HG02852 (cell line): Measurements from ENCODE around the gene NFATC2.
"Not testable (repeated sequence)": the region's sequence is repeated elsewhere in the genome, so short reads cannot be mapped to it uniquely, and the experiment has no call there.

Experiments
- ATAC-seq: cut with Tn5 transposase; IDR thresholded peaks from one replicate; pipeline ENCODE4 v1.9.1; 2021; ENCODE audit warnings: mild to moderate bottlenecking, moderate library complexity; ENCODE audit not compliant: unreplicated experiment

NFATC2 gene

DNA sequence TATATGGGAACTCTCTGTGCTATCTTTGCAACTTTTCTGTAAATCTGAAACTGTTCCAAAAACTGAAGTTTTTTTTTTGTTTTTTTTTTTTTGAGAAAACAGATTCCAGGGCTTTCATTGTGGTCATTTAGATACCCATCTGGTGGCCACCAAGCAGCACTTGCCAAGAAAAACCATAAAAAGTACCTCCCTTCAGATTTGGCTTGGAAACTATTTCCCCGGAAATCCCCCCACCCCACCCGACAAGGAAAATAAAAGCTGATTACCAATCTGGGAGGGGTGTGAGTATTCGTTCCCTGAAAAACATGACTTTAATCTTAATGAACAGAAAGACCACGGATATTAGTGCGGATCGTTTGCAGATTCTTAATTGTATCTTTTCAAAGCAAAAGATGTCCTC lies 1.9 kb downstream of the NFATC2 start:
- ATAC-seq, result no peak

DNA sequence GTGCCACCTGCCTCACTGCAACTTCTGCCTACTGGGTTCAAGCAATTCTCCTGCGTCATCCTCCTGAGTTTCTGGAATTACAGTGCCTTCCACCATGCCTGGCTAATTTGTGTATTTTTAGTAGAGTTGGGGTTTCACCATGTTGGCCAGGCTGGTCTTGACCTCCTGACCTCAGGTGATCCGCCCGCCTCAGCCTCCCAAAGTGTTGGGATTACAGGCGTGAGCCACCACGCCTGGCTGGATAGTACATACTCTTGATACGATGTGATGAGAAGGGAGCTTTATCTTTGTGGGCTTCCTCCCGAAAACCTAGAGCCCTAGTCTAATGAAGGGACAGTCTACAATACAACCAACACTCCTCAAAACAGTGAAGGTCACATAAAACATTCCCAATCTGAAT lies 2.4 kb downstream of the NFATC2 start:
- not testable (repeated sequence) for ATAC-seq

DNA sequence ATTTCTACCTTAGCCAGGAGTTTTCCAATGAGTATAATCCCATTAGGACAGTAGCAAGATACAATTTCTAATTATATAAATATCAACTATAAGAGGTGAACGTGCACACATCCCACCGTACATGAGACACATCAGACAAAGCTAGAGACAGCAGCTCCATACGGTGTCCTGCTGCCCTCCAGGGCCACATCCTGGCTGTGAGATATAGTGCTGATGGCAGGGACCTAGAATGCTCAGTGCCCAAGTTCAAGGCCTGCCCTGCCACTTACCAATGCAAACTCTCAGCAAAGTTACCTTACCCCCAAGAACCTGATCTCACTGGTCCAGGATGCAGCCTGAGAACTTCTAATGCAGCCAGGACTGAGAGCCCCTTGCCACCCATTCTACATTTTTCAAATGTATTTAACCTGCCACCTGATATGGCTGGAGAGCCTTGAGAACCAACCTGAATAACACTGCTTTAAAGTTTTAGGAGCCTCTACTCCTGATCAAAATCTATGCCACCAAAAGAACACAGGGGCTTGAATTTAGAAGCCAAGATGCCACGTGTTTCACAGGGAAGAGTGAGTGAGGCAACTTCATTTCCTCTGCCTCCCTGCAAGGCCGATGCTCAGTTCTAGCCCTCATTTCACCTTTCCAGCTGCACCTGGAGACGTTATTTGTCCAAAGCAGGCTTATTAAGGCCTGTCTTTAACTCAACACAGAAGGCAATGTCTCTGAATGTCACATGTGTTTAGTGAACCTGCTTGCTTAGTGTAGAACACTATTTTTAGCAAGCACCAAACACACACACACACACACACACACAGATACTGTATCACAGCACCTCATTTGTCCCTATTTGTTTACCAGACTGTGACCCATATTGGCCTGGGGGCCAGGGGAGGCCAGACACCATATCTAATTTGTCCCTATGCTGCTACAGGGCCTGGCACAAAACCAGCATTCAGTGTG lies 6.1 kb downstream of the NFATC2 start:
- no peak for ATAC-seq

DNA sequence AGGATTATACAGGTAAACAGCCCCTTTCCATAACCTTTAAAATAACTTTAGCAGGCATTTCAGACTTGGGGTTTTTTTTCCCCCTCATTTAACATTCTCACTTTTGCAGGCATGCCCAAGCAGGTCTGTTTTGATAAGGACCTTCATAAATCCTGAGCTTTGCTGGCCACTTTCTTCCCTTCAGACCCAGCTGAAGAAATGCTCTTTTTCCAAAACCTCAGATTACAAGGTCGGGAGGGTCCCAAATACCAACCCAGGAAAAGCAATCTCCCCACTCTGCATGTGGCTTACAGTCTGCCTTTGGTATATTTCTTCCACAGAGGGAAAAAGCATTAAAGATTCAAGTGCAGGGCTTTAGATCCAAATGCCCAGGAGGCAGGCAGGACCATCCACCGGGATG lies 6.8 kb downstream of the NFATC2 start:
- ATAC-seq, result no peak

DNA sequence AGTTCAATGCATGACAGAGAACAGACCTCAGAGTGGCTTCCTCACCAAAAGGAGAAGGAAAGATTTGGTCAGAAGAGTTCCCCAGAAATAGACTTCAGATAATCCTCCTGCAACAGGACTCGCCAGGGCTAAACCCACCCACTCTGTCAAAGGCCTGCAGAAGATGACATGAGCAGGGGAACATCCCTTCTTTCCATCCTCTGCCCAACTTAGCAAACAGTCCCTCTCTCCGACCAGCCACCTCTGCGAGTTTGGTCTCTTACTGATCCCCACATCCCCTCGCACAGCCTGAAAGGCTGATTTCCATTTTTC lies 7.5 kb downstream of the NFATC2 start:
- no peak for ATAC-seq

DNA sequence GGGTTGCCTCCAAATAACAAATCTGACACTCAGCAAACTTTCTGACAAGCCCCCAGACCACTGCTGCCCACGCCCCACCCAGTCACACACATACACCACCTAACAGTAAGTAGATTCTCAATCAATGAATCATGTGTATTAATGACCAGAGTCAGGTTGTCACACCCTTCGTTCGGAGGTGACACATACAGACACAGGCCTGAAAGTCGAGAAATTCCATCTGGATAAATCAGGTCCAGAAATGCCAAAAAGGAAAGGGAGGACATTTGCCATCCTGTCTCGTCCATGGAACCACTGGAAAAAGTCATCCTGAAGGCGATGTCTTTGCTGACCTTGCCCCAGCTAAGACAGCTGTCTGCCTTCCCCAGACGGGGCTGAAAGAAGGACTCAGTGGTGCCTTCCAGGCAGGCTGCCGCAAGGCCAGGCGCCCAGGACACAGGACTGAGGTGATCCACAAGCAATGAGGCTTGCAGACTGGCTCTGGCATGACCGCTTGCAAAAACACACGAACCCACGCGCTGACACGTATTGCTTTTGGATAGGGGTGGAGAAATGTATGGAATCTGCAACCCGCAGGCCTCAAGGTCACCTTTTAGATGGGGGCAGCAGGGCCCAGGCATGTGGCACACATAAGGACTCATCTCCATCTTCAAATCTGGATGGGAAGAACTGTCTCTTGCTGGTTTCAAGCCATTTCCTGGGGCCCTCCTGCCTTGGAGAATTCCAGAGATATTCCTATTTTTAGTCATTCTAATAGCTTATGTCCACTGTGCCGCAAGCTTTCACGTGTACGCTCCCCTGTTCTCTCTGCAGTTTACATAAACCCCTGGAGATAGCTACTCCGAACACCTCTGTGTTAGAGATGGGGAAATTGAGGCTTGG lies 9.0 kb downstream of the NFATC2 start:
- no peak for ATAC-seq

DNA sequence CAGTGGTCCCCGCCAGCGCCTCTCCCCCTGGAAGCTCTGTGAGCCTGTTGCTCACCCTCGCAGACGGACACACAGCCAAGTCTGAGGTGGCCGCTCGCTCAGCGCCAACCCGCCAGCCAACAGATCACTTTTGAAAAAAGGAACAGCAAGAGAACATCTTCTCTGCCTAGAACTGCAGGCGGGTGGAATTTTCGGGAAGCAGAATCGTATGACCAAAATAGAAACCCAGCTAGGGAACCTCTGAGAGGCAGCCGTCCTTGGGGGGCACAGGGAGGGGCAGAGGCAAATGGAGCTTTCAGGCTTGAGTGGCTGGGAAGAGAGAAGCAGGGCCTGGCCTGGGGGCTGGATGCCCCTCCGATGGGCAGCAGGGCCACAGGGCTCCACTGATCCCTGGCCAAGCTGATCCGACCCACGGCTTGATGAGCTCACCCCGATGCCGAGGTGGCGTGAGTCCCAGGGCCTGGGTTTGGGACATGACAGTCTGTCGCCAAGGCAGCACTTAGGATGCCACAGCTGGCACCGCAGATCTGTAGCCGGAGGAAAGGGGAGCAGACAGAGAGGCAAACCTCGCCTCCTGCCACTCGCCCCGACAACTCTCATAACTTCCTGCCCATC lies 9.8 kb downstream of the NFATC2 start:
- ATAC-seq, result no peak

DNA sequence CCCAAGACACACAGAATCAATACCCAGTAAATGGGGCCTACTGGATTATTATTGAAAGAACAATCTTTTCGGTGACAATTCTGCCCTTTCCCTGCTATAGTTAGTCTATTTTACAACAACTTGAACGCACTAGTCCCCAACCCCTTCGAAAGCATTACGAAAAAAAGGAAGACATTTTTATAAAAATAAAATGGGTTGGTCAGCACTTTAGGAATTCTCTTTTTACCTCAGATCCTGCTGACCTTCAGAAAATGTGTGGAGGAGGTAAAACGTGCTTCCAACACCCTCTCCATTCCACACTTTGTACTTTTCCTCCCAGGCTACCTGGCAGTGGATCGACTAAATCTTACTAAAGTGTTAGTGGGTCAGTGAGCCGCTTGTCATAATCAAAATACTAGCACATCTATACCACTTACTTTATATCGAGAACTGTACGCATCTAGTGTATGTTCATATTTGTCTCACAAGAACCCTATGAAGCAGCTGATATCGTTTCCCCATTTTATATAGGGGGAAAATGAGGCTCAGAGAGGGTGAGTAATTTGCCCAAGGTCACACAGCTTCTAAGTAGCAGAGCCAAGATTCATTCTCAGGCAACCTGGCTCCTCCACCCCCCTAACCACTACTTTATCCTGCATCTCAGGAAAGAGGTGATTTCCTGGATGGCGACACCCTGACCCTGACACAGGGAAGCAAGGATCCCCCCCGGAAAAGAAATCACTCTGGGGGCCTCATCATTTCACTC lies 10.6 kb downstream of the NFATC2 start:
- ATAC-seq, result no peak

DNA sequence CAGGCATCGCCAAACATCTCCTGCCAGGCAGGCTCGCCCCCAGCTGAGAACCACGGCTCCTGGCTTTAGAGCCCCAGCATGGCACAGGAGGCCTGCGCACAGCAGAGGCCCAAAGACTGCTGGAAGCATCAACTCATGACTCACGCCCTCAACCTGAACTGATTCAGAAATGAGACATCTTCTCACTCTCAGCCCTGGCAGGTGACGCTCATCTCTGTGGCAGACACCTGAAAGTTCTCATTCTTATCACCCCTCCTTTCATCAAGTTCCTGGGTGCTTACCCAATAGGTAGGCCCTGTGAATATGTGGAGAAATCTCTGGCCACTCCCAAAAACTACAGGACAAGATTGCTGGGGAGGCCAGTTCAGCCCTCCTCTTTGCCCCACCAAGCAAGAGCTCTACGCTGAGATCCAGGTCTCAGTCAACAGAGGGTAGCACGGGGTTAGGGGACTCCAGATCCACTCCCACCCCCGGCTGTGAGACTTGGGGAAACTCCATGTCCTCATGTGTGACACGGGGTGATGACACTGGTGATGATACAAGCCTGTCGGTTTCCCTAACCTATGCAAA lies 11.3 kb downstream of the NFATC2 start:
- ATAC-seq, result peak; percentile 59

DNA sequence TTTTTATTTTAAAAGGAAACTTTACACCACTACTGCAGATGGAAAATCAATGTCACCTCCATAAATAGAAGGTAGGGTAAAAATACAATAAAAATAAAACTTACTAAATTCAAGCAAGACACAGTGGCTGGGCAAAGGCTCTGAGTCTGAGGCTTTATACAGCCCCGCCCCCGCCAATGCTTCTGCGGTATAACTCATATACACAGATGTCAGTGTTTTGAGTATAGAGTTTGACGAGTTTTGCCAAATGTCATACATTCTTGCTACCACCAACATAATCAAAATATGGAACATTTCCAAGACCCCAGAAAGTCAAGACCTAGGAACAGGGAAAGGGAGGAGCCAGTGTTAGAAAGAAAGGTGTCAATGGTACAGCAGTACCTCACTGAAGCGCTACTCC lies 12.8 kb downstream of the NFATC2 start:
- ATAC-seq, result no peak

DNA sequence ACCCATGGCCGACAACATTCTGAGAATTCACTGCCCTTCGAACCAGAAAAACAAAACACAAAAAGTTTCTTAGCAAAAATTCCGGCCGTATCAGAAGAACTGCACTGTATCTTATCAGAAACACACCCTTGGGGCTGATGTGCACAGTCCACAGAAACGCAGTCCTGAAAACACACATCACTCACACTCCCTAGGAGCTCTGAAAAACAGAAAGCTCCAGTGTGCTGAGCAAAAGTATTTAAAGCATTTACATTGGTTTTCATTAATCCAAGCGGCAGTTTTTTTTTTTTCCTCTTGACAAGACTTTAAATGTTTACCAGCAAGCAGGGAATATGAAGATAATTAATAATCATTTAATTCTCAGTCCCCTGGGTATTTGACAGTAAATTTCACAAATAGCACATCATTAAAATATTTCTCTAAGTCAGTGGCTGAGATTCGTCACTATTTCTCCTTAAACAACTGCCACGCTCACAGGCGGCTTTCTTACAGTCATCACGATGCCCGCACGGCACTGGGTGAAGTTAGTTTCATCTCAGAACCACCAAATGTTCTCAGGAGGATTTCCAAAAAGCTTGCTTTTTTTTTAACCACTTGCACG lies 13.3 kb downstream of the NFATC2 start:
- no peak for ATAC-seq

DNA sequence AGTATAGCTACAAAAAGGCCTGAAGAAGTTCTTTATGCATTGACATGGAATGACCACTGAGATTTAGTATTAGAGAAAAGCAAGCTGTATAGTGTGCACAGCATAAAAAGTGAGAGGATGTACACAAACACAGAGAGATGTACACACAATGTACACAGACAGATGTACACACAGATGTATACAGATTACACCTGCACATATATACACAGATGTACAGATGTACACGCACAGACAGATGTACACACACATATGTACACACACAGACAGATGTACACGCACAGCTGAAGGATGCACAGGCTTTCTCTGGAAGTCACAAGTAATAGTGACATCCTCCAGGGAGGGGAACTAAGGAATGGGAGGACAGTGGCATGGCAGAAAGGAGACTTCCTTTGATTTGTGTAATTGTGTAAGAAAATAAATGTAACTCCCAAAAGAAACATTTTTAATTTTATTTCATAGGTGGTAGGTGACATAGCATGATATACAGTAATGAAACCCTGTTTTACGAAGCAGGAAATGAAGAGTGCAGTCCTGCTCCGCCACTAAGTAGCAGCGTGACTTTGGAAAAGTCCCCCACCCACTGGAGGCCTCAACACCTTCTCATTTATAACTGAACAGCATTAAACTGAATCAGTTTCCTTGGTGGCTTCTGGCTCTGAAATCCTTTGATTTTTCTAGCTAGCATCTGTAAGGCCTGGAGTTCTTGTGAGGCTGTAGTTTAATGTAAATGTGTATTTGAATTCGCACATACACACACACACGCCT lies 14.1 kb downstream of the NFATC2 start:
- peak; percentile 33 for ATAC-seq

DNA sequence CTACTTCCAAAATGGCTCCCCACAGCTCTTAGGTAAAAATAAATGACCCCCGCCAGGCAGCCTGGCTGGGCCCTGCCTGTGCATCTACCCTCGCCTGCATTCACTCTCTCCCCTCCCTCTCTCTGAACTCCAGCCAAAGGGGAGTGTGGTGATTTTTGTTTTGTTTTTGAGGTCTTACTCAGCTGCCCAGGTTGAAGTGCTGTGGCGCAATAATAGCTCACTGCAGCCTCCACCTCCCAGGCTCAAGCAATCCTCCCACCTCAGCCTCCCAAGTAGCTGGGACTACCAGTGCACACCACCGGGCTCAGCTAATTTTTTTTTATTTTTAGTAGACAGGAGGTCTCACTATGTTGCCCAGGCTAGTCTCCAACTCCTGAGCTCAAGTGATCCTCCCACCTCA lies 15.8 kb downstream of the NFATC2 start:
- ATAC-seq, result no peak

DNA sequence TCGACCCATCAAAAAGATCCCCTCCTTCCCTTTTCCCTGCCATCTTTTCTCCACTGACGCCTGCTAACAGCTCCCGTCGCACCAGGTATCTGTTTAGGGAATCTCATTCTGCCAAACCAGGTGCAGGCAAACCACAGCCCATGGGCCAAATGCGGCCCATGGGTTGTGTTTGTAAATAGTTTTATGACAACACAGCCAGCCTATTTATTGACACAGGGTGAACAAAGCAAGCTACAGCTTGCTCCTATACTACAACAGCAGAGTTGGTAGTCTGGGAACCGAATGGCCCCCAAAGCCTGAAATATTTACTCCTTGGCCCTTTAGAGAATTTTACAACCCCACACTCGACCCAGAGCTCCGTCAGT lies 16.4 kb downstream of the NFATC2 start:
- ATAC-seq, result peak; percentile 18

DNA sequence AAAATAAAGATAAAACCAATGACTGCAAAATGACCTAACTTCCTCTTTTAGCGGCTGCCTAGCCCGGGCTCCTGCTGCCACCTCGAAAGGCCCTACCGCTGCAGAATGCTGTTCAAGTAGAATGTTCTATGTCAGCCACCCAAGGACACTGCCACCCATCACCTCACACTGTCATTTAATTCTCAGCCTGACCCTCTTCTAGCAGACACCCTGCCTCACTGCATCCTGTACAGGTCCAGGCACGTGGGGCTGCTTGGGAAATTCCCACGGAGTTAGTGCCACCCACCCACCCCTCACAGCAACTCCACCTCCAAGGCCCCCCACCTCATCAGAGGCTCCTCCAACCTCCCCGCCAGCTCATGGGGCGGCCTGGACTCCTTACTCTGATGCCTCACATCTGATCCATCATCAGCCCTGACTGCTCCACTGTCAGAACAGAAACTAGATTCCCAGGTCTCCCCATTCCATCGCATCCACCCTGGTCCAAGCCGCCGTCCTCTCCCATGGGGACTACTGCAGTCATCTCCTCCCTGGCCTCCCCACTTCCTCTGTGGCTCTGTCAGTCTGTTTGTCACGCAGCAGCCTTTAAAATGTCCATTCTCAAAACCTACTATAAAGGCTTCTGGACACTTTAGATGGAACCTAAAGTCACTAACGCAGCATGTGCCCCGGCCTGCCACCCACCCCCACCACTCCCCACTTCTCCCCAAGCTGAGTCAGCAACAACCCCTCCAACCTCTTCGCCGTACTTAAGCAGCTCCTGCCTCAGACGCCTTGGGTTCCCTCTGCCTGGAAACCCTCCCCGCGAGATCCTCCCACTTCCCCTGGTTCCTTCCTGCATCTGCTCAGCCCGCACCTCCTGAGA lies 17.0 kb downstream of the NFATC2 start:
- peak; percentile 40 for ATAC-seq

DNA sequence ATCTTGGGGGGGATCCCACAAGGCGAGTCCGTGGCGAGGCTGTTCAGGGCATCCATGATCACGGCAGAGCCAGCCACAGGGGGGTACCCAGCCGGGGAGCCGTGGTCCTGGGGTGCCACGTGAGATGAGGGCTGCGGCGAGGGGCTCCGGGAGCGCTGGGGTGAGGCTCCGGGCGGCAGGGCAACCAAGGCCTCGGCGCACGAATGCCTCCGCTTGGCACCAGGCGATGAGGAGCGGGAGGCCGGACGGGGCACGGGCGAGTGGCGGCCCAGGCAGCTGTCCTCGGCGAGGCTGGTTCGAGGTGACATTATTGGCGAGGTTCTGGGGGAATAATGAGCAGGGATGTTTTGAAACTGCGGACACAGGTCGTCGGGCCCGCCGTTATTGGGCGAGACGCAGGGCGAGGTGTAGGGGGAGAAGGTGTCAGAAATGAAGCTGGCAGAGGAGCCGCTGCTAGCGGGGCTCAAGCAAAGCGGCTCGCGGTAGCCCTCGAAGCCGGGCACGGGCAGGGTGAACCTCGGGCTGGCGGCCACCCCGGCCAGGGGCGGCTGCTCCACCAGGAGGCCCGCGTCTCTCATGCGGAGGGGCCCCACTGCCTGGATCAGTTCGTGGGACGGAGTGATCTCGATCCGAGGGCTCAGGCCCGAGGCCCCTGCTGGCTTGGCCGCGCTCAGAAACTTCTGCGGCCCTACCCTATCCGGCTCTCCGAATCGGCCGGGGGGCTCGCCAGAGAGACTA lies 19.1 kb downstream of the NFATC2 start:
- ATAC-seq, result no peak

DNA sequence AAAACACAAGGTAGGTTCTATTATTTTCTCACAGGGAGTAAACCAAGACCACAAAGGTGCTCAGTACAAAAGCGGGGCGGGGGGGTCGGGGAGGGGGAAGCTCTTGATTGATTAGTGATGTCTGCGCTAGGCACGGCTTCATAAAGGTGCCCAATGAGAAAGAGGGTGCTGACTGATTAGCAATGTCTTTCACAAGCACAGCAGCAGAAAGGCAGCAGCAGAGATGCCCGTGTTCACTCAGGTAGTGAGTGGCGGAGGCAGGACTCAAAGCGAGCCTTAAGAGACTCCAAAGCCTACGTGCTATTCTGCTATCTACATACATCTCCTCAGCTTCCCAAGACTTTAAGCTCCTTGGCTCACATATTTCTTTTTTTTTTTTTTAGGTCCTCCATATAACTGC lies 20.3 kb downstream of the NFATC2 start:
- no peak for ATAC-seq

DNA sequence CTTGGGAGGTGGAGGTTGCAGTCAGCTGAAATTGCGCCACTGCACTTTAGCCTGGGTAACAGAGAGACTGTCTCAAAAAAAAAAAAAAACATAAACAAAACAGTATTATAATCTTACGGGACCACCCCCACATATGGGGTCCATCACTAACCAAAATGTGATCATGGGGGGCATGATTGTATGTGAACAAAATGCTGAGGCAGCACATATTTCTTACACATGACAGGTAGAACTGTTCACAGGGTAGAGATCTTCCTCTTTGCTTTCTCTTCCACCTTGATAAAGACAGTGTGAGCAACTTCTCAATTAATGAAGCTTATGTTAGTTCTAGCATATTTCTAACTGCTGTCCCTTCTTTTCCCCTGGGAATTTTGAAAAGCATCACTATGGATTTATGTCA lies 24.7 kb downstream of the NFATC2 start:
- no peak for ATAC-seq
